Endothelial cell of umbilical vein (primary cell): Measurements from ENCODE around the gene RGS9. TPM values are rescaled to one million over a fixed set of nuclear protein-coding genes. Genes with fewer than 3 reads are reported as not detected.

Experiments
- BruUV-seq: library from RNA; stranded (reverse); fragments of 400-500 nt; replicated peaks from 2 replicates; lab custom pipeline; 2021; lab: Mats Ljungman, UMichigan
- CTCF ChIA-PET: fragments of 300-600, 350-600 bp; sonication (Branson Sonifier 250); formaldehyde crosslinking; loops from one replicate; lab custom pipeline; 2021; ENCODE audit warnings: antibody characterized with exemption, inconsistent platforms; lab: Charles Lee
- POLR2A ChIA-PET: fragments of 300-600, 350-600 bp; sonication (Branson Sonifier 250); formaldehyde crosslinking; loops from one replicate; lab custom pipeline; 2021; ENCODE audit warnings: antibody characterized with exemption, inconsistent platforms; lab: Charles Lee
- DNase-seq: peaks from one replicate; pipeline ENCODE4 v3.0.0-alpha.2; 2011; ENCODE audit warnings: low read depth, low spot score
- FAIRE-seq: peaks from 2 replicates; lab custom pipeline; 2011; peaks lifted over from hg19 to GRCh38; lab: Jason Lieb, UNC
- H2AFZ ChIP-seq: 2 replicates; pipeline ENCODE4 v1.6.0; 2012; ENCODE audit warnings: low read depth, low read length, control low read depth, inconsistent platforms
- H3K27ac ChIP-seq: 2 replicates; pipeline ENCODE4 v1.5.1; 2011; ENCODE audit warnings: low read depth, mild to moderate bottlenecking, control low read depth, low read length, moderate library complexity; ENCODE audit not compliant: insufficient read depth
- H3K27me3 ChIP-seq, 2 experiments: 2 replicates each; pipeline versions ENCODE4 v1.6.0 to v1.6.1; 2011; ENCODE audit warnings: low read length in 2 of 2, mixed read lengths in 1 of 2; ENCODE audit not compliant: control insufficient read depth in 2 of 2, insufficient read depth in 2 of 2
- H3K36me3 ChIP-seq, 2 experiments: 2 replicates in 1 of 2; 3 replicates in 1 of 2; pipeline ENCODE4 v1.5.1; 2011; ENCODE audit warnings: low read length in 2 of 2, mild to moderate bottlenecking in 1 of 2, moderate library complexity in 1 of 2; ENCODE audit not compliant: control insufficient read depth in 2 of 2, insufficient read depth in 2 of 2; ENCODE audit errors: extremely low read depth in 1 of 2
- H3K4me1 ChIP-seq: 3 replicates; pipeline ENCODE4 v1.5.1; 2011; ENCODE audit warnings: mild to moderate bottlenecking, low read length; ENCODE audit not compliant: control insufficient read depth, insufficient read depth; ENCODE audit errors: extremely low read depth
- H3K4me2 ChIP-seq: 2 replicates; pipeline ENCODE4 v1.6.1; 2011; ENCODE audit warnings: low read length, control low read depth, mixed read lengths; ENCODE audit not compliant: insufficient read depth
- H3K4me3 ChIP-seq, 3 experiments: fragments of 200-600 bp in 1 of 3; sonication (generic), shearing (Covaris generic) in 1 of 3; replicated peaks in 1 of 3; 2 replicates each; pipeline ENCODE4 v1.5.1; 2011 to 2016; ENCODE audit warnings: control low read depth in 3 of 3, low read length in 3 of 3, mild to moderate bottlenecking in 2 of 3, inconsistent platforms in 1 of 3, low read depth in 1 of 3, moderate library complexity in 1 of 3; ENCODE audit not compliant: insufficient read depth in 1 of 3
- H3K79me2 ChIP-seq: 2 replicates; pipeline ENCODE4 v1.6.0; 2012; ENCODE audit warnings: low read length, inconsistent platforms; ENCODE audit not compliant: control insufficient read depth, insufficient read depth
- H3K9ac ChIP-seq: replicated peaks from 2 replicates; pipeline ENCODE3; 2011; ENCODE audit warnings: low read length, control low read depth; ENCODE audit not compliant: insufficient read depth; ENCODE audit errors: extremely low read depth
- H3K9me1 ChIP-seq: replicated peaks from 3 replicates; pipeline ENCODE4 v1.6.0; 2011; ENCODE audit warnings: mild to moderate bottlenecking, low read length; ENCODE audit not compliant: control insufficient read depth, insufficient read depth; ENCODE audit errors: extremely low read depth
- H3K9me3 ChIP-seq: replicated peaks from 2 replicates; pipeline ENCODE4 v1.5.1; 2012; ENCODE audit warnings: low read length, inconsistent platforms; ENCODE audit not compliant: control insufficient read depth, insufficient read depth
- H4K20me1 ChIP-seq: replicated peaks from 2 replicates; pipeline ENCODE3; 2011; ENCODE audit warnings: mild to moderate bottlenecking, low read length; ENCODE audit not compliant: control insufficient read depth, insufficient read depth; ENCODE audit errors: extremely low read depth
- EZH2 ChIP-seq: IDR thresholded peaks from 2 replicates; pipeline ENCODE4 v1.6.1; 2012; ENCODE audit warnings: borderline replicate concordance, low read depth, mild to moderate bottlenecking, moderate library complexity, low read length, inconsistent platforms; ENCODE audit not compliant: severe bottlenecking
- FOS ChIP-seq: IDR thresholded peaks from 2 replicates; pipeline ENCODE4 v1.6.1; 2011; ENCODE audit warnings: mild to moderate bottlenecking, low read length, moderate library complexity, borderline replicate concordance; ENCODE audit not compliant: insufficient read depth
- GATA2 ChIP-seq: IDR thresholded peaks from 2 replicates; pipeline ENCODE4 v1.7.0; 2011; ENCODE audit warnings: low read depth, mild to moderate bottlenecking, moderate library complexity, mixed read lengths, low read length; ENCODE audit not compliant: insufficient read length, insufficient read depth
- JUN ChIP-seq: IDR thresholded peaks from 2 replicates; pipeline ENCODE4 v1.6.1; 2011; ENCODE audit warnings: borderline replicate concordance, low read depth; ENCODE audit not compliant: insufficient read length, insufficient read depth
- MYC ChIP-seq: IDR thresholded peaks from one replicate; pipeline ENCODE4 v1.6.1; 2011; ENCODE audit warnings: mild to moderate bottlenecking, low read depth, low read length
- POLR2A ChIP-seq: IDR thresholded peaks from 2 replicates; pipeline ENCODE4 v1.6.1; 2012; ENCODE audit warnings: low read depth, mild to moderate bottlenecking, control low read depth, low read length
- POLR2AphosphoS5 ChIP-seq: IDR thresholded peaks from 2 replicates; pipeline ENCODE4 v1.6.1; 2012; ENCODE audit warnings: low read depth, mild to moderate bottlenecking, control low read depth, low read length, moderate library complexity; ENCODE audit not compliant: insufficient read depth
- dilution Hi-C: fragments of 300-500 bp; cut with MboI; formaldehyde crosslinking; loops from one replicate; pipeline ENCODE4 v1.15.0; 2019; ENCODE audit warnings: low sequenced_read_pairs; ENCODE audit not compliant: extremely low pct_ligation_motif_present
- intact Hi-C: fragments of 100-400 bp; cut with micrococcal nuclease; formaldehyde crosslinking; loops from one replicate; pipeline ENCODE4 v1.10.0; 2022
- polyA plus RNA-seq, 4 experiments: library from polyadenylated mRNA; depleted of rRNA in 3 of 4; stranded (reverse) in 3 of 4; unstranded in 1 of 4; fragments of >200 nt; gene quantifications; 2 replicates each; pipeline versions ENCODE4 v1.2.1 to v1.2.3, GENCODE V29; 2011 to 2012; ENCODE audit warnings: missing spikeins in 1 of 4
- total RNA-seq: library from RNA; stranded (reverse); gene quantifications from 2 replicates; pipeline ENCODE4 v1.2.3, GENCODE V29; 2021
- TF ChIP-seq, protein P1 (sequence below), 2 donors: IDR thresholded peaks; 1 replicate in 1 of 2; 2 replicates in 1 of 2; pipeline ENCODE4 v1.5.1; 2011; ENCODE audit warnings: low read length in 2 of 2, mild to moderate bottlenecking in 2 of 2, moderate library complexity in 2 of 2, control low read depth in 1 of 2, inconsistent platforms in 1 of 2, low read depth in 1 of 2; ENCODE audit not compliant: insufficient read depth in 1 of 2; ENCODE audit errors: extremely low read depth in 1 of 2

RGS9 gene
- total and polyA plus RNA-seq, 2 donors (not counting 3 experiments of a cell fraction or from before 2014, with no cell fraction given) = 0.61 to 1.4 TPM

DNA sequence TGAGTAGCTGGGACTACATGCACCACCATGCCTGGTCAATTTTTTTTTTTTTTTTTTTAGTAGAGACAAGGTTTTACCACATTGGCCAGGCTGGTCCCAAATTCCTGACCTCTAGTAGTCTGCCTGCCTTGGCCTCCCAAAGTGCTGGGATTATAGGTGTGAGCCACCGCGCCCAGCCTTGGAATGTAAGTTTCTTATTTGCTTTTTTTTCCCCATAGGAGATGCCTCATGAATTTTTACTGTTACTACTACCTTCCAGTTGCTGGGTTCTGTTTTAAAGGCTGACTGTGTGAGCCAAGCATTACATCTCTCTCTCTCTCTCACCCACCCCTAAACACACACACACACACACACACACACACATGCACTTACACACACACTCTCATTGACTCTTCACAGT, 112.6 kb downstream of the RGS9 start:
- BruUV-seq = no TSS peak
- Histone ChIP-seq H3K9ac (no peak overlapping the region), H3K79me2 (no peaks in the 10 kb centered on the region), H2AFZ (no peak overlapping the region), H3K9me1 (no peaks in the 10 kb centered on the region), H3K4me1 (no peaks in the 10 kb centered on the region), H3K36me3 (no peaks in the 10 kb centered on the region), H3K9me3 (no peaks in the 10 kb centered on the region), H3K4me3 (no peak overlapping the region), H3K27ac (no peak overlapping the region), H3K27me3 (peaks cover 3 to 12% of the 10 kb centered on the region in 2 experiments), H4K20me1 (no peaks in the 10 kb centered on the region), H3K4me2 (no peak overlapping the region)
- POLR2A ChIA-PET = no interaction called here
- TF ChIP-seq FOS (no peak), POLR2A (no peak), GATA2 (no peak), POLR2AphosphoS5 (no peak), JUN (no peak), MYC (no peak), EZH2 (no peak)
- TF ChIP-seq, protein P1, sequence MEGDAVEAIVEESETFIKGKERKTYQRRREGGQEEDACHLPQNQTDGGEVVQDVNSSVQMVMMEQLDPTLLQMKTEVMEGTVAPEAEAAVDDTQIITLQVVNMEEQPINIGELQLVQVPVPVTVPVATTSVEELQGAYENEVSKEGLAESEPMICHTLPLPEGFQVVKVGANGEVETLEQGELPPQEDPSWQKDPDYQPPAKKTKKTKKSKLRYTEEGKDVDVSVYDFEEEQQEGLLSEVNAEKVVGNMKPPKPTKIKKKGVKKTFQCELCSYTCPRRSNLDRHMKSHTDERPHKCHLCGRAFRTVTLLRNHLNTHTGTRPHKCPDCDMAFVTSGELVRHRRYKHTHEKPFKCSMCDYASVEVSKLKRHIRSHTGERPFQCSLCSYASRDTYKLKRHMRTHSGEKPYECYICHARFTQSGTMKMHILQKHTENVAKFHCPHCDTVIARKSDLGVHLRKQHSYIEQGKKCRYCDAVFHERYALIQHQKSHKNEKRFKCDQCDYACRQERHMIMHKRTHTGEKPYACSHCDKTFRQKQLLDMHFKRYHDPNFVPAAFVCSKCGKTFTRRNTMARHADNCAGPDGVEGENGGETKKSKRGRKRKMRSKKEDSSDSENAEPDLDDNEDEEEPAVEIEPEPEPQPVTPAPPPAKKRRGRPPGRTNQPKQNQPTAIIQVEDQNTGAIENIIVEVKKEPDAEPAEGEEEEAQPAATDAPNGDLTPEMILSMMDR (IDR thresholded peaks at IDR 0.05; ENCODE audit: extremely low read depth in 1 of 2, insufficient read depth in 1 of 2, low read depth in 1 of 2, low read length in 2 of 2) = no peak
- FAIRE-seq (no peak), DNase-seq (no peak)
- CTCF ChIA-PET = no interaction called here
- dilution Hi-C loops = no loop called here
- intact Hi-C loops = no loop called here
